Smooth muscle cell of the coronary artery (primary cell): ENCODE data around the gene GTF2B. TPM values are rescaled to one million over a fixed set of nuclear protein-coding genes. Genes with fewer than 3 reads are reported as not detected.

ENCODE experiments used
- total RNA-seq: library from RNA; depleted of rRNA; stranded (reverse); fragments of >200 nt; gene quantifications from 2 replicates; pipeline ENCODE4 v1.2.3, GENCODE V29; 2014; ENCODE audit warnings: low replicate concordance

The GTF2B gene, protein sequence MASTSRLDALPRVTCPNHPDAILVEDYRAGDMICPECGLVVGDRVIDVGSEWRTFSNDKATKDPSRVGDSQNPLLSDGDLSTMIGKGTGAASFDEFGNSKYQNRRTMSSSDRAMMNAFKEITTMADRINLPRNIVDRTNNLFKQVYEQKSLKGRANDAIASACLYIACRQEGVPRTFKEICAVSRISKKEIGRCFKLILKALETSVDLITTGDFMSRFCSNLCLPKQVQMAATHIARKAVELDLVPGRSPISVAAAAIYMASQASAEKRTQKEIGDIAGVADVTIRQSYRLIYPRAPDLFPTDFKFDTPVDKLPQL
- total RNA-seq, result 41.9 and 47.4 TPM in 2 replicates

DNA sequence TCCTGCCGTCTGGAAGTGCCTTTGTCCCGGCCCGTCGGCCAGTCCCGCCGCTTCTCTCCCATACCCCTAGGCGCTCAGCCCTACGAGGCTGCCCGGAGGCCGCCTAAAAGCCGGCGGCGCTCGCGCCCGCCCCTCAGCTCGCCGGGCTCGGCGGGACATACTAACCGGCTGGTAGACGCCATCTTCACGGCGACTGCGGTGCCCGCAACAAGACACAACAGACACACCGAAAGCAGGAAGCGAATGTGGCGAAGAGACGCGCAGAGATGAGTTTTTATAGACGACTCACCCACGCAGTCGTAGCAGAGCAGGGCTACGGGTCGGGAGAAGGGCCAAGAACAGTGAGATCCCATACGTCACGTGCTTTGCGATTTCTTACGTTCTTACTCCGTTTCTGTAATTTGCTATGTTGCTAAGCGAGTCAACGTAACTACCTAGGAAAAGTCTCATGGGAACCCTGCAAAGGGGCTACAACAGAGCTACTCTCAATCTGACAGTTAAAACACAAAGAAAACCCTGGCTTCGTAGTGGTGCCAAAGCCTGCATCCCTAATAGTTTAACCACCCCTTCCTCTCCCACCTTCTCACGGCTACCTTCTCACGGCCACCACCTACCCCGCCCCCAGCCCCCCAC is at the start of gene GTF2B:
GTF2B (minus strand) TSS at position 250 of the 633 bp plus-strand sequence; CDS start at position 182, 68 bp downstream.

Other genes with a start within 250 kb of the GTF2B start
- gene PKN2, start 207.3 kb downstream of the GTF2B start, total RNA-seq, result 8.1 and 12.2 TPM in 2 replicates
- 17.4 and 20.0 TPM in 2 replicates for gene KYAT3, start 101.1 kb upstream of the GTF2B start, total RNA-seq
- 6.8 and 7.3 TPM in 2 replicates for gene RBMXL1, start 101.1 kb upstream of the GTF2B start, total RNA-seq
- gene GBP3, start 131.3 kb upstream of the GTF2B start, total RNA-seq, result 17.4 and 28.2 TPM in 2 replicates
- 12.5 and 18.7 TPM in 2 replicates for gene GBP1, start 173.6 kb upstream of the GTF2B start, total RNA-seq
- 14.9 and 66.0 TPM in 2 replicates for gene GBP2, start 234.5 kb upstream of the GTF2B start, total RNA-seq